Measurements from ENCODE around the gene ZDHHC14.

- TF ChIP-seq CTCF (IDR thresholded peaks at IDR 0.05) (no peak), POLR2A (IDR thresholded peaks at IDR 0.05) (no peak)
These were observed 182.8 kb downstream of the ZDHHC14 start for GRCh38 chr6:157563611-157564284.
